Fibroblast of skin of back (primary cell): Measurements from ENCODE around the gene PTPN20.

Source experiments
- DNase-seq: peaks from one replicate; pipeline ENCODE4 v3.0.0-alpha.2; 2013

Gene PTPN20

GRCh38 chr10:47034441-47035051 is 123.3 kb downstream of the PTPN20 start:
- DNase-seq, result no peak

GRCh38 chr10:47035171-47035818 is 124.1 kb downstream of the PTPN20 start:
- DNase-seq, result no peak

DNA sequence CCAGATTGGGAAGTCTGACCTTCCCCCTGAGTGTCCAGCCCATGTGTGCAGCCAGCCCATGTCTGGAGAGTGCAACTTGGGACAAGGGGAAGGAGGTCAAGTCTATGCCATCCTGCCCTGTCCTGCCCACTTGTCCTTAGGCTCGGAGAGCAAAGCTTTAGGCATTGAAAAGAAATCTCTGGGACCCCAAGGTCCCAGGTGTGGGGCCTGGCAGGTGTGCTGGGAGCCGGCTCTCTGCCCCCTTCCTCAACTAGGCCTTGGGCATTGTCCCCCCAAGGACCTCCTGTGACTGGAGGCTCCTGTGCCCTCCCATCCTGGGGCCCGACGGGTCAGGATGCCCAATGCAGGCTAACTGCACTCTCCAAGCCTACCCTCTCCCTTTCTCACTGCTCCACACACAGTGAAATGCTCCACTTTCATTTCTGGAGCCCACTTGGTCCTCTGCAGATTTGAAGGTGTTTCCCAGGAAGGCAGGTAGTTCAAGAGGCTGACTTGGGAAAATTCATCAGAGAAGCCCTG is 124.7 kb downstream of the PTPN20 start:
- DNase-seq, result no peak

DNA sequence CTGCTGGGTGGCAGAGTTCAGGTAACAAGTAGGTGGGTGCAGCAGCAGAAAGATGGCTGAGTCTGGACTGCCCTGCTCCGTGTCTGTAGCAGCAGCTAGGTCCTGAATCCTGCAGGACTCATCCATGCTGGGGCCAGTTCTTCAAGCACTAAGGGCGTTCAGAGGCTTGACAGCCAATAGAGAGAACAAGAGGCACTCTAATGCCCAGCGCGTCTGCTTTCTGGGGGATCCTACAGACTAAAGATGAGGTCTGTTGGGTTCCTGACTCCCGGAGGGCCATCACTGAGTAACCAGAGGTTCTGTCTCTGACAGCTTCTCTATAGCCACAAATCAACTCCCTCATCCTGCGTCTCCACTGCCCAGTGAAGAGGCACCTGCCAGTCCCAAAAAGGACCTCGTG is 125.5 kb downstream of the PTPN20 start:
- no peak for DNase-seq

GRCh38 chr10:47037654-47038425 is 126.6 kb downstream of the PTPN20 start:
- no peak for DNase-seq

DNA sequence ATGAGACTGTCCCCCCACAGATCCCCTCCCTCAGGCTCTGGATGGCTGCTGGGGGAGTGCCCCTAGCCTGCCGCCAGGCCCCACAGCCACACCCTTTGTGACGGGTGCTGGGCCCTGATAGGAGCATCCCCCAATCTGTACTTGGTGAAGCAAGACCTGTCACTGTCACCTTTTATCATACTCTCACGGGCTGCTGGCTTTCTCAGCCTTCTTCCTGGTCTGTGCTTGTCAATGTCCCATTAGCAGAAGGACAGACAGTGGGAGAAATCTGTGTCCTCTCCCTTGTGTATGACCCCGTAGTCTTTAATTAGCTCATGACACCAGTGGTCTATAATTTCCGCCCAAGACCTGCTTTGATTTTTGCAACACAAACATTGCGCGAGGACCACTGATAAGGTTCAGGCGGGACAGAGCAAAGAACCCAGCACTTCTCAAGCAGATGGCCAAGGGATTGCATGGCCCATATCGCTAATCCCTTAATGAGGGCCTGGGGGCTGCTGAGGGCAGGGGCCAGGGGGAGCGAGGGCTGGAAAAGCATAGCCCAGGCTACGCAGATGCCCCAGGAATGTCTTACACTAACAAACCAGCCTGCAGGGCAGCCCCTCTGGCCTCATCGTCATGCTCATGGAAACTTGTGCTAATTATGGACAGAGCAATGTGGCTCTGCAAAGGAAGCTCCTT is 127.8 kb downstream of the PTPN20 start:
- DNase-seq, result no peak

GRCh38 chr10:47039562-47039913 is 128.3 kb downstream of the PTPN20 start:
- DNase-seq, result no peak

DNA sequence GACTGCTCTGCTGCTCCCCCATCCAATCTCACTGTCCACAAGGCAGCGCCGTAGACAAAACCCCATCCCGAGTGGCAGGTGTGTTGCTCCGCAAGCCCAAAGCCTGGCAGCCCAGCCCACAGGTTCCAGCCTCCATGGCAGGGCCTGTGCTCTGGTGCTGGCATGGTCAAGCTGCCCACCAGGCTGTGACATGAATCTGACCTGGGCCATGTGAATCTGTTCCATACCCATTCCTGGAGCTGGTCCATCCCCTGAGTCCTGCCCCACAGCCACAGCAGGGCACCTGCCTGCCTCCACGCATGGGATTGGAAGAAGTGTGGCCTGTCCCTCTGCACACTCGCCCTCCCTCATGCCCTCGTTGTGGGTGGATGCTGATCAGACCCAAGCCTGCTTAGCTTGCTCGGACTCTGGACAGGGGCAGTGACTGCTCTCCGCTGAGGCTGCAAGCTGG is 128.8 kb downstream of the PTPN20 start:
- DNase-seq, result no peak

- no peak for DNase-seq
Observed at GRCh38 chr10:47040681-47041080, 129.5 kb downstream of the PTPN20 start.

- no peak for DNase-seq
Observed at GRCh38 chr10:47041396-47042198, 130.4 kb downstream of the PTPN20 start.

- no peak for DNase-seq
Observed at GRCh38 chr10:47042199-47042473, 130.9 kb downstream of the PTPN20 start.

DNA sequence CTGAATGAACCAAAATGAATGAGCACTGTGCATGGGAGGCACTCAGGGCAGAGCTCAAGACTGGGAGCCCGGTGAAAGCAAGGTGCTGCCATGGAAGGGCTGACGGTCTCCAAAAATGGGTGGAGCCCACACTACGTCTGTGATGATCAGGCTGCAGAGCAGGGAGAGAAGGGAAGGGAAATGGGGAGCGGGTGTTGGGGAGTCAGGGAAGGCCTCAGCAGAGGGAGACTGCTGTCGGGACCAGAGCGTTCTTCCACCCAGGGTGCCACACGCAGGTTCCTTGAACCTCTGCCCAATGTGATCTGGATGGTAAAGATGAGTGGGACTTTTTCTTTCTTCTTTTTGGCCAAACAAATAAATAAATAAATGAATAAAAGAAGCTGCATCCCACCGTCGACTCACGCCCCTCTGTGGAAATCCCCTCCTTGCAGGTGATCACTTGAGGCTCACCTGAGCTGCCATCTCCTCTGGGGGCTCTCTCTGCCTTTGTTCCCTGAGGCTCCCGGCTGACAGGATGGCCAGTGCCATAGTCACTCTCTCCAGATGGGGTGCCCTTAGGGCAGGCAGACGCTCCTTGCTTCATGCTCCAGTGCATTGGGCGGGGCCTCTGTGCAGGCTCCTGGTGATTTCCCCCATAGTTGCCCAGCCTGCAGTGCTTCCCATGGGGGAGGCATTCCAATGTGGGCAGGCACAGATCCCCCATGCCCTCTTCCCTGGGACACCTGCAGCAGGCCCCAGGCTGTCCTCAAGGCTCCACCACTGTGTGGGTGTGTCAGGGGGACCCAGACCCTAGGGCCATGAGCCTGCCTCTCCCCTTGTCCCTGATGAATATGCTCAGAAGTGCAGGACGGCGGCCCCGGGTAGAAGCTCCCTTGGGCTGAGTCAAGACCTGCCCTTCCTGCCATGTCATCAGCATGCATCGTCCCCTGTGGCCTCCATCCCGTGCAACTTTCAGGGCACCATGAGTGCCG is 131.8 kb downstream of the PTPN20 start:
- DNase-seq, result no peak

GRCh38 chr10:47043928-47044538 is 132.8 kb downstream of the PTPN20 start:
- DNase-seq, result no peak

DNA sequence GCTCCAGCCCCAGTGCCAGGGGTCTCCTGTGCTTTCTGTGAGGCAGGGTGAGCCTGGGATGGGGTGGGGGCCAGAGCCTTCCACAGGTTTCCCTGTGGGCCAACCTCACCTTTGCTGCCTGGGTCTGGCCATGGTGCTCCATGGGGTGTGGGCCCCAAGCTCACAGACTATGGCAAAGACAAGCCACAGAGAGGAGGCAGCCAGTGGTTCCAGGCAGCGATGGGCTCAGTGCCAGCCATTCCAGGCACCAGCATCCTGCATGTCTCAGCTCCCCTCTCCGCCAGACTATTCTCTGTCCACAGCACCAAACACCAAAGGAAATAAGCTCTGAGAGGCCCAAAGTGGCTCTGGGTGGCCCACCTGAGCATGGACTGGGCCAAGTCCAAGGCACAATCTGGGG is 133.5 kb downstream of the PTPN20 start:
- no peak for DNase-seq

DNA sequence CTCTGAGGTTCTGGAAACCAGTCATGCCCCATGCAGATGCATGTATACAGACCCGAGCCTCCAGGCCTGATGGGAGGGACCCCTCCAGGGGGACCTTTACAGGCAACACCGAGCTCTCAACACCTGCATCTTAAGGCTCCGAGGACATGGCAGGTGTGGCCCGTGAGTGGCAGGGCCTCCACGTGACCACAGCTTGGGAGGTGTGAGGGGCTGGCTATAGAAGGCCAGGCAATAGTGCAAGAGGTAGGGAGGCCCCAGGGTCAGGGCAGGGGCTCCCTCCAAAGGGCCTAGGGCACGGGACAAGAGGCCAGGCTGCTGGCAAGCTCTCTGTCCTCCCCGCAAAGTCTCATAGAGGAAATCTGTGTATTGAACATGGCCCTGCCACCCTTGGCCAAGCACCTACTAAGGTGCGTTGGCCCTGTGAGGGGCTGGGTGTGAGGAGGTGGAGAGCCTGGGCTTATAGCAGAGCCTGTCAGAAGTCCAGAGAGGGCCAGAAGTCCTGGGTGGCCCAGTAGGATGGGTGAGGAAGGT is 134.2 kb downstream of the PTPN20 start:
- DNase-seq, result no peak

DNA sequence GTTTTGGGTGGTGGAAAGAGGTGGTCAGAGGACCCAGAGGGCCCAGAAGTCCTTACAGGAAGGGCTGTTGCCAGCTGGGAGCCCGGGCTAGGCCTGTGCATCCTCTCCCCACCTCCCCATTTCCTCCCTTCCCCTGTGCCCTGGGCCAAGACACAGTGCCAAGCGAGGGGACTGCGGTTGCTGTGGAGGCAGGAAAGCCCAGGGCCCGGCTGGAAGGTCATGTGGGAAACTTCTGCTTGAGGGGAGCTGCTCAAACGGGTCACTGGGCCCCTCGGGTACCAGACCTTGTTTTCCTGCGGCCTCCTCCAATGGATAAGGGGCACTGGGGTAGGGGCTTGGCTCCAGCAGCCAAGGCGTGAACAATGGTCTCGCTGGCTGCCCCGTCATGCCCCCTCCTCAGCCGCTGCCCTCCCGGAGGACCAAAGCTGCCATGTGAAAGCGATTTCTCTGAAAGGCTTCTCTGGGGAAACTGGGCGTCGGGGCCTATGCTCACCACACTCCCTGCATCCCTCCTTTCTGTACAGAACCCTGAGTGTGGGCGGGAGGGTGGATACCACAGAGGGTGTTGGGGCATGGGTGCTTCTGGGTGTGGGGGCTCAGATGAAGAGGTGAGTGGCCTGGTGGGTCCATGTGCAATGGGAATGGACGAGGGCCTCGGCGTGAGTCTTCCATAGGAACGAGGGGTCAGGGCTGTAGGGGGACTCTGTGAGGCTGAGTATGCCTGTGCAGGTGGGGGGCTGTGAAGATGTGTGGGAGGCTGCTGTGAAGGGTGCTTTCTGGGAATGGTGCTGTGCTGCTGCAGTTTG is 135.3 kb downstream of the PTPN20 start:
- DNase-seq, result no peak

DNA sequence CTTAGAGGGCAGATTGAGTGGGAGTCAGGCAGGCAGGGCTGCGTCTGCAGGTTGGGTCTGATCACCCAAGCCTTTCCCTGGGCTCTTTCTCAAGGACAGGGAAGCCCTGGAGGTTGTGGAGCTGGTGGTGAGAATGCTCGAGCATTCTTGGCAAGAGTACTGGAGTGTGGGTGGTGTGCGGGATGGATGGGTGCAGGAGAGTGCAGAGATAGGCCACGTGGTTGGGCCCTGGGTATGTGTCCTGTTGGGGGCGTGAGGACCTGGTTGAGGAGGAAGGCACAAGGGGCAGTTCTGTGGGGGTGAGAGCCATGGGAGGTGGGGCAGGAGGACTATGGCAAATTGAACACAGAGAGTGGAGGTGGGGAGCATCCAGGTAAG is 135.9 kb downstream of the PTPN20 start:
- DNase-seq, result no peak

DNA sequence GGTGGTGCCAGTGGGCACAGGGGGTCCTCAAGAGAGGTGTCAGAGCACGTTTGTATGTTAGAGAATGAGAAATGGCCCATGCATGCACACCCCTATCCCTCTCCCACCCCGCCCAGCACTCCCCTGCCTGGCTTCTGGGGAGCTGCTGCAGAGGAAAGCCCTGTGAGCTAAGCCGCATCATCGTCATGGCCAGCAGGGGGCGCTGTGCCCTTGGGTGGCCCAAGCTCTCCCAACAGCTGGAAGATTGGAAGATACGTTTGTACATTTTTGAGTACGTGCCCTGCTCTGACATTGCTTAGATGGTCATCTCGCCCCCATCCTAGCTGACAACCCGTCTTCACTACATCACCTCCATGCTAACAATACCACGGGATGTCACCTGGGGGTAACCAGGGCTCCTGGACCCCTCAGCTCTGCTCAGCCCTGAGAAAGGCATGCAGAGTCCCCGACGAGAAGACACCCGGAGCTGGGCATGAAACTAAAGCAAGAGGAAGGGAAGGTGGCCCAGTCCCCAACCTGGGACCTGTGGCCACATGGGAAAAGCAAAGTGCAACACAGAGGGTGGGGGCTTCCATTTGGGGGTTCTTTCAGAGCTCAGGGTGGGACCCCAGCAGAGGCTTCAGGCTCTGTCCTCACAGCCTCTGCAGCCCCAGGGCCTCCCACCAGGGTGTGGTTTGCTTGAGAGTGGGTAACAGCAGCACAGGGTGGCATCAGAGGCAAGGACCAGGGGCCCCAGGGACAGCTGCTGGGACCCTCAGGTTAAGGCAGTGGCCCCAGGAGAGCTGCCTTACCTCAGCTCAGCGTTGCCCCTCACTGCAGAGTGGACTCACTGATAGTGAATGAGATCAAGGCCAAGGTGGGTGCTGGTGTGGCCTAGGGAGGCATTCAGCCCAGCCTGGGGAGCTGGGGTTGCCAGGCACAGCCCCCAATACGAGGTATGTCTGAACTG is 136.6 kb downstream of the PTPN20 start:
- DNase-seq, result peak; percentile 55

- DNase-seq, result no peak
Observed at GRCh38 chr10:47048526-47048905, 137.3 kb downstream of the PTPN20 start.
